GM12873 (cell line): ENCODE measurements around the gene OR4D2.
A peak's percentile ranks its signal among the peaks of the same experiment; 100 is the strongest.

Experiments used
- TF ChIP-seq, protein P1 (sequence below): IDR thresholded peaks from 2 replicates; pipeline ENCODE4 v1.5.1; 2012; ENCODE audit warnings: low read depth, mild to moderate bottlenecking, moderate library complexity, low read length, control low read depth; ENCODE audit not compliant: insufficient read depth; ENCODE audit errors: missing control alignments

OR4D2 gene

DNA sequence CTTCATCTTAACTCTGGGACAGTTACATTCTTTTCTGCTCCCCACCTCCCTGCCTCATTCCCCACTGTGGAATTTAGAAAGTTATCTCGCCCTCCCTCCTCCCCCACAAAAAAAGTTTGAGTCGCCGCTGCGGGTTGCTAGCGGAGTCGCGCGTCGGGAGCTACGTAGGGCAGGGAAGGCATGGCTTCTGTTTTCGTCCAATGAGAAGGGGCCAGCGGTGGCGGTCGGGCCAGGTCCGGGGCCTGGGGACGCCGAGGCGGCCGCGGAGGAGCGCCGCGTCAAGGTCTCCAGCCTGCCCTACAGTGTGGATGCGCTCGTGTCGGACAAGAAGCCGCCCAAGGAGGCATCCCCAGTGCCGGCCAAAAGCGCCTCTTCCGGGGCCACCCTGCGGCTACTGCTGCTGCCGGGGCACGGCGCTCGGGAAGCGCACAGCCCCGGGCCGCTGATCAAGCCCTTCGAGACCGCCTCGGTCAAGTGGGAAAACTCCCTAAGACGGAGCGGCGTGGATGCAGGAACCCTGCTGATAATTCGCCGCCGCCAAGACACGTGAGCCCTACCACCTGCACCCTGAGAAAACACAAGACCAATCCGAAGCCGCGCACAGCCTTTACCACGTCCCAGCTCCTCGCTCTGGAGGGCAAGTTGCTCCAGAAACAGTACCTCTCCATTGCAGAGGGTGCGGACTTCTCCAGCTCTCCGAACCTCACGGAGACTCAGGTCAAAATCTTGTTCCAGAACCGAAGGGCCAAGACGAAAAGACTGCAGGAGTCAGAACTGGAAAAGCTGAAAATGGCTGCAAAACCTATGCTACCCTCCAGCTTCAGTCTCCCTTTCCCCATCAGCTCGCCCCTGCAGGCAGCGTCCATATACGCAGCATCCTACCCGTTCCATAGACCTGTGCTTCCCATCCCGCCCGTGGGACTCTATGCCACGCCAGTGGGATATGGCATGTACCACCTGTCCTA is 9.7 kb upstream of the OR4D2 start:
- TF ChIP-seq, protein P1, sequence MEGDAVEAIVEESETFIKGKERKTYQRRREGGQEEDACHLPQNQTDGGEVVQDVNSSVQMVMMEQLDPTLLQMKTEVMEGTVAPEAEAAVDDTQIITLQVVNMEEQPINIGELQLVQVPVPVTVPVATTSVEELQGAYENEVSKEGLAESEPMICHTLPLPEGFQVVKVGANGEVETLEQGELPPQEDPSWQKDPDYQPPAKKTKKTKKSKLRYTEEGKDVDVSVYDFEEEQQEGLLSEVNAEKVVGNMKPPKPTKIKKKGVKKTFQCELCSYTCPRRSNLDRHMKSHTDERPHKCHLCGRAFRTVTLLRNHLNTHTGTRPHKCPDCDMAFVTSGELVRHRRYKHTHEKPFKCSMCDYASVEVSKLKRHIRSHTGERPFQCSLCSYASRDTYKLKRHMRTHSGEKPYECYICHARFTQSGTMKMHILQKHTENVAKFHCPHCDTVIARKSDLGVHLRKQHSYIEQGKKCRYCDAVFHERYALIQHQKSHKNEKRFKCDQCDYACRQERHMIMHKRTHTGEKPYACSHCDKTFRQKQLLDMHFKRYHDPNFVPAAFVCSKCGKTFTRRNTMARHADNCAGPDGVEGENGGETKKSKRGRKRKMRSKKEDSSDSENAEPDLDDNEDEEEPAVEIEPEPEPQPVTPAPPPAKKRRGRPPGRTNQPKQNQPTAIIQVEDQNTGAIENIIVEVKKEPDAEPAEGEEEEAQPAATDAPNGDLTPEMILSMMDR = no peak

- TF ChIP-seq, protein P1 = no peak
These were observed 8.6 kb upstream of the OR4D2 start for GRCh38 chr17:58158181-58158580.

DNA sequence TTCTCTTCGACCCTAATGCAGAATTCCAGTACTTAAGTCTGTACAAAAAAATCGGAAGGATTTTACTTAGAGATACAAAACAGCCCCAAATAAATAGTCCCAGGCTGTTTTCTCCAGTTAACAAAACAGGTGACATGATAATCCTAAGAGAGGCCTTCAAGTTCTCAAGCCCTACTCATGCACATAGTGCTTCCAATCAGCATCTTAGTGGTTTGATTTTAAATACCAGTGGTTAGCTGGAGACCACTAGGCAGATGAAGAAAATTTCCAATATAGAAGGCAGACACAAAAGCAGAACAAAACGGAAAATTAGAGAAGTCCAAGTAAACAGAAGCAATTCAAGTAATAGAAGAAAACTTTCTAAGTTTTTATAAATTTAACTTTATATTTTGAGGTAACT is 5.2 kb upstream of the OR4D2 start:
- TF ChIP-seq, protein P1 = no peak

GRCh38 chr17:58165981-58166380 is 801 bp upstream of the OR4D2 start:
- TF ChIP-seq, protein P1 = no peak

DNA sequence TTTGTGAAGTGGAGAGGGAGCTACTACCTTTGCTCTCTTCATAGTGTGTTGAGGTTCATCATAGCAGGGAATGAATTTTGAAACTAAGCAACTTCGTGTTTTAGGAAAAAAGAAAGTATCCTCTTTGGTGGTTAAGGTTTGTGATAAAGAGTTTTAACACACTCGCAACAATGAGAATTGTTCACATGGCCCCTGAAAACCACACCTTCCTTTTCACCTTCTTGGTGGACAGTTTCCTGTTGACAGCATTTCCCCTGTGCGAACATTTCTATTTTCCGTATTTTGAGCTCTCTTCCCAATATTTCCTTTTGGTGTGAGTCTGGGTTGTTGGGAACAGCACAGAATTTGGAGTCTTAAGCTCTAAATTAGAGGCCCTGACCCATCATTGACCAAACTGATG is 3.8 kb downstream of the OR4D2 start:
- TF ChIP-seq, protein P1 = no peak

DNA sequence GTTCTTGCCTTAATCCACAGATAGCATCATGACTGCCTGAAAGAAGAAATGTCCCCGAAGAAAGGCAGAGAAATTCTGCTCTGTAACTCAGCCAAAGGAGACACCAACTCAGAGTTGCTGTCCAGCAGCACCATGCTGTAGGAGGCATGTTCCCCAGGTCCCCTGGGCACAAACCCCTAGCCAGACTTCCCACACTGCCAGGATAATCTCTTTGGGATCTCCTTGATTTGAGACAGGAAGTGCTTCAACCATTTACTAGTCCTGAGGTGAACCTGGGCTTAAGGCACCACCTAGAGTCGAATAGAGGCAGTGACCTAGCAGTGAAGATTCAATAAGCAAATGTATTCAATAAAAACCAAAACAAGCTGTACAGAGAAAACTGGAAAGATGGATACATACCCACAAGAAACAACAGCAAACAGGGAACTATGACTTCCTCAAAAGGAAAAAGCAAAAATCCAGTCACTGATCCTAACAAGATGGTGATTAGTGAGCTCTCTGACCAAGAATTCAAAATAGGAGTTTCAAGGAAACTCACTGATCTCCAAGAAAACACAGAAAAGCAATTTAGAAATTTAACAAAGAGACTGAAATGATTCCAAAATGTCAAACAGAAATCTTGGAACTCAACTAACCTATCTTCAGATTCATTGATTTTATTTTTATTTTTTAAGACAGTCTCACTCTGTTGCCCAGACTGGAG is 5.7 kb downstream of the OR4D2 start:
- TF ChIP-seq, protein P1 = peak; percentile 62

GRCh38 chr17:58174871-58175270 is 8.1 kb downstream of the OR4D2 start:
- TF ChIP-seq, protein P1 = no peak
